HG03432 (cell line): Measurements from ENCODE around the gene GYG1.
A peak's percentile ranks its signal among the peaks of the same experiment; 100 is the strongest.
"Not testable (repeated sequence)": the region's sequence is repeated elsewhere in the genome, so short reads cannot be mapped to it uniquely, and the experiment has no call there.

ENCODE experiments used
- ATAC-seq: cut with Tn5 transposase; IDR thresholded peaks from one replicate; pipeline ENCODE4 v1.9.1; 2021; ENCODE audit warnings: mild to moderate bottlenecking, moderate library complexity; ENCODE audit not compliant: unreplicated experiment

Gene GYG1

GRCh38 chr3:148981273-148981672 is 10.1 kb upstream of the GYG1 start:
- ATAC-seq: no peak

GRCh38 chr3:148987551-148987950 is 3.8 kb upstream of the GYG1 start:
- ATAC-seq: not testable (repeated sequence)

- ATAC-seq: peak; percentile 21
Measured at GRCh38 chr3:148990236-148990635, 1.1 kb upstream of the GYG1 start.

- peak; percentile 36 for ATAC-seq
Measured at GRCh38 chr3:148992027-148992634, 791 bp downstream of the GYG1 start.

- no peak for ATAC-seq
Measured at GRCh38 chr3:148992635-148993255, 1.4 kb downstream of the GYG1 start.

GRCh38 chr3:148997623-148998022 is 6.3 kb downstream of the GYG1 start:
- ATAC-seq: no peak

- no peak for ATAC-seq
Measured at GRCh38 chr3:148998297-148998696, 7.0 kb downstream of the GYG1 start.

GRCh38 chr3:148998715-148999423 is 7.5 kb downstream of the GYG1 start:
- ATAC-seq: peak; percentile 55

- peak; percentile 52 for ATAC-seq
Measured at GRCh38 chr3:148999806-149000205, 8.5 kb downstream of the GYG1 start.

GRCh38 chr3:149000206-149000745 is 8.9 kb downstream of the GYG1 start:
- no peak for ATAC-seq

GRCh38 chr3:149001727-149002126 is 10.4 kb downstream of the GYG1 start:
- ATAC-seq: no peak

- peak; percentile 79 for ATAC-seq
Measured at GRCh38 chr3:149003653-149004305, 12.4 kb downstream of the GYG1 start.

- ATAC-seq: no peak
Measured at GRCh38 chr3:149004622-149005021, 13.3 kb downstream of the GYG1 start.

GRCh38 chr3:149005416-149005815 is 14.1 kb downstream of the GYG1 start:
- no peak for ATAC-seq

GRCh38 chr3:149007567-149008257 is 16.4 kb downstream of the GYG1 start:
- ATAC-seq: no peak

- ATAC-seq: peak; percentile 84
Measured at GRCh38 chr3:149009732-149010131, 18.4 kb downstream of the GYG1 start.

- ATAC-seq: no peak
Measured at GRCh38 chr3:149010504-149010951, 19.2 kb downstream of the GYG1 start.

GRCh38 chr3:149010966-149011365 is 19.6 kb downstream of the GYG1 start:
- no peak for ATAC-seq

GRCh38 chr3:149011676-149012075 is 20.3 kb downstream of the GYG1 start:
- no peak for ATAC-seq

GRCh38 chr3:149013726-149014125 is 22.4 kb downstream of the GYG1 start:
- ATAC-seq: no peak

- no peak for ATAC-seq
Measured at GRCh38 chr3:149015393-149015792, 24.1 kb downstream of the GYG1 start.
